ENCODE measurements around the gene UBE2E2. TPM values are rescaled to one million over a fixed set of nuclear protein-coding genes. Genes with fewer than 3 reads are reported as not detected.

The UBE2E2 gene
- total and polyA plus RNA-seq, 2 donors (not counting 1 experiment from before 2014, with no cell fraction given): 16.0 to 45.0 TPM

DNA sequence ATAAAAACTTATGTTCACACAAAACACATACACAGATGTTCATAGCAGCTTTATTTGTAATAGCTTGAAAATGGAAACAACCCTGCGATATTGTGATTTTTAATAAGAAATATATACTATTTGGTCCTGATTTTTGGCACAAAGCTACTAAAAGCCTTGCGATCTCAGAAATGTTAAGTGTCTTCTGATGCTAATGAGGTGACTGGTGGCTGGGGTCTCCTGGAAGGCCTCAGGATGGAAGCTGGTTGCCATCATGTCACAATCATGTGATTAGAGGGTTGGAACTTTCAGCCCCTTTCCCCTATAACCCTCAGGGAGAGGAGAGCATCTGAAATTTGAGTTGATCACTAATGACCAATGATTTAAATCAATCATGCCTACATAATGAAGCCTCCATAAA lies 324.2 kb downstream of the UBE2E2 start:
- no CpG with 5 or more reads among the region's 2 CpGs for WGBS (ENCODE audit: insufficient coverage)
- Mint-ChIP-seq H3K27ac (no peak overlapping the region), H3K4me3 (no peak overlapping the region), H3K27me3 (no peaks in the 10 kb centered on the region), H3K4me1 (peaks cover 39% of the 10 kb centered on the region), H3K9me3 (ENCODE audit: insufficient read depth) (no peaks in the 10 kb centered on the region)
- no peak overlapping the region for H3K27ac ChIP-seq (ENCODE audit: low read length in 2 of 2)
- H3K79me2 ChIP-seq (ENCODE audit: control insufficient read depth, insufficient read depth, low read length): peaks cover 8% of the 10 kb centered on the region
- no peaks in the 10 kb centered on the region for H3K27me3 ChIP-seq (replicated peaks in 1 of 4; ENCODE audit: control extremely low read depth in 1 of 4, control insufficient read depth in 3 of 4, insufficient read depth in 4 of 4, low read length in 3 of 4)
- ATAC-seq (ENCODE audit: low read depth): no peak
- no peaks in the 10 kb centered on the region for H3K9me3 ChIP-seq (ENCODE audit: control extremely low read depth in 1 of 3, control insufficient read depth in 2 of 3, insufficient read depth in 1 of 3, low read length in 2 of 3)
- intact Hi-C loops (cut with micrococcal nuclease): no loop called here
- ChIA-PET CTCF (no interaction called here), POLR2A (no interaction called here)
- H3K9ac ChIP-seq (ENCODE audit: low read length): no peak overlapping the region
- H2AFZ ChIP-seq (ENCODE audit: insufficient read depth, low read depth, low read length, poor library complexity, severe bottlenecking): no peak overlapping the region
- H3K4me2 ChIP-seq (replicated peaks; ENCODE audit: low read depth, low read length, poor library complexity, severe bottlenecking): no peak overlapping the region
- TF ChIP-seq EZH2 (IDR thresholded peaks at IDR 0.05; ENCODE audit: borderline replicate concordance, insufficient read depth, low read depth, low read length, poor library complexity, severe bottlenecking): no peak
- TF ChIP-seq, protein P1, sequence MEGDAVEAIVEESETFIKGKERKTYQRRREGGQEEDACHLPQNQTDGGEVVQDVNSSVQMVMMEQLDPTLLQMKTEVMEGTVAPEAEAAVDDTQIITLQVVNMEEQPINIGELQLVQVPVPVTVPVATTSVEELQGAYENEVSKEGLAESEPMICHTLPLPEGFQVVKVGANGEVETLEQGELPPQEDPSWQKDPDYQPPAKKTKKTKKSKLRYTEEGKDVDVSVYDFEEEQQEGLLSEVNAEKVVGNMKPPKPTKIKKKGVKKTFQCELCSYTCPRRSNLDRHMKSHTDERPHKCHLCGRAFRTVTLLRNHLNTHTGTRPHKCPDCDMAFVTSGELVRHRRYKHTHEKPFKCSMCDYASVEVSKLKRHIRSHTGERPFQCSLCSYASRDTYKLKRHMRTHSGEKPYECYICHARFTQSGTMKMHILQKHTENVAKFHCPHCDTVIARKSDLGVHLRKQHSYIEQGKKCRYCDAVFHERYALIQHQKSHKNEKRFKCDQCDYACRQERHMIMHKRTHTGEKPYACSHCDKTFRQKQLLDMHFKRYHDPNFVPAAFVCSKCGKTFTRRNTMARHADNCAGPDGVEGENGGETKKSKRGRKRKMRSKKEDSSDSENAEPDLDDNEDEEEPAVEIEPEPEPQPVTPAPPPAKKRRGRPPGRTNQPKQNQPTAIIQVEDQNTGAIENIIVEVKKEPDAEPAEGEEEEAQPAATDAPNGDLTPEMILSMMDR (IDR thresholded peaks at IDR 0.05): no peak
- H4K20me1 ChIP-seq (ENCODE audit: control insufficient read depth, insufficient read depth, low read length, poor library complexity, severe bottlenecking): no peaks in the 10 kb centered on the region
- peaks cover 6 to 17% of the 10 kb centered on the region in 2 donors for H3K4me1 ChIP-seq (ENCODE audit: control insufficient read depth in 2 of 2, insufficient read depth in 2 of 2, low read length in 2 of 2)
- no peaks in the 10 kb centered on the region for H3K36me3 ChIP-seq (replicated peaks in 1 of 2; ENCODE audit: control extremely low read depth in 1 of 2, control insufficient read depth in 1 of 2, extremely low read depth in 1 of 2, insufficient read depth in 2 of 2, low read length in 1 of 2)
- H3K4me3 ChIP-seq (ENCODE audit: control extremely low read depth in 1 of 5, extremely low read depth in 1 of 5, insufficient read depth in 1 of 5, low read depth in 2 of 5, low read length in 4 of 5): no peak overlapping the region
- no peak for DNase-seq

DNA sequence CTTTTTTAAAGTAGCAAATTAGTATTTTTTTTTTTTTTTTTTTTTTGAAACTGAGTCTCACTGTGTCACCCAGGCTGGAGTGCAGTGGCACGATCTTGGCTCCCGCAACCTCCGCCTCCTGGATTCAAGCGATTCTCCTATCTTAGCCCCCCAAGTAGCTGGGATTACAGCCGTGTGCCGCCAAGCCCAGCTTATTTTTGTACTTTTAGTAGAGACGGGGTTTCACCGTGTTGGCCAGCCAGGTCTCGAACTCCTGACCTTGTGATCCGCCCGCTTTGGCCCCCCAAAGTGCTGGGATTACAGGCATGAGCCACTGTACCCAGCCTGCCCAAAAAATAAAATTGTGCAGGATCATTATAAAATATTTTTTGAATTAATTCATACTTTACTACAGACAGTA lies 330.5 kb downstream of the UBE2E2 start:
- CTCF ChIA-PET: no interaction called here

More for the DNA sequence above, 330.5 kb downstream of the UBE2E2 start:
- H3K79me2 ChIP-seq (ENCODE audit: control insufficient read depth, insufficient read depth, low read length): peaks cover 5% of the 10 kb centered on the region
- H3K4me2 ChIP-seq (replicated peaks; ENCODE audit: low read depth, low read length, poor library complexity, severe bottlenecking): no peak overlapping the region
- H2AFZ ChIP-seq (ENCODE audit: insufficient read depth, low read depth, low read length, poor library complexity, severe bottlenecking): no peak overlapping the region
- intact Hi-C loops (cut with micrococcal nuclease): no loop called here
- H3K27me3 Mint-ChIP-seq: no peaks in the 10 kb centered on the region
- H3K4me1 Mint-ChIP-seq: peaks cover 19% of the 10 kb centered on the region
- H3K4me3 ChIP-seq (ENCODE audit: control extremely low read depth in 1 of 5, extremely low read depth in 1 of 5, insufficient read depth in 1 of 5, low read depth in 2 of 5, low read length in 4 of 5): no peak overlapping the region
- TF ChIP-seq EZH2 (IDR thresholded peaks at IDR 0.05; ENCODE audit: borderline replicate concordance, insufficient read depth, low read depth, low read length, poor library complexity, severe bottlenecking): no peak
- TF ChIP-seq, protein P1 (IDR thresholded peaks at IDR 0.05): no peak
- no peak overlapping the region for H3K9ac ChIP-seq (ENCODE audit: low read length)
- H3K27ac Mint-ChIP-seq: no peak overlapping the region
- no peak overlapping the region for H3K27ac ChIP-seq (ENCODE audit: low read length in 2 of 2)
- ATAC-seq (ENCODE audit: low read depth) (no peak), DNase-seq (no peak)
- no peaks in the 10 kb centered on the region for H3K27me3 ChIP-seq (replicated peaks in 1 of 4; ENCODE audit: control extremely low read depth in 1 of 4, control insufficient read depth in 3 of 4, insufficient read depth in 4 of 4, low read length in 3 of 4)
- no peaks in the 10 kb centered on the region for H3K9me3 Mint-ChIP-seq (ENCODE audit: insufficient read depth)
- POLR2A ChIA-PET: no interaction called here
- H4K20me1 ChIP-seq (ENCODE audit: control insufficient read depth, insufficient read depth, low read length, poor library complexity, severe bottlenecking): peaks cover 4% of the 10 kb centered on the region
- H3K4me1 ChIP-seq (ENCODE audit: control insufficient read depth in 2 of 2, insufficient read depth in 2 of 2, low read length in 2 of 2): peaks cover 6 to 11% of the 10 kb centered on the region in 2 donors
- no peak overlapping the region for H3K4me3 Mint-ChIP-seq
- H3K36me3 ChIP-seq (replicated peaks in 1 of 2; ENCODE audit: control extremely low read depth in 1 of 2, control insufficient read depth in 1 of 2, extremely low read depth in 1 of 2, insufficient read depth in 2 of 2, low read length in 1 of 2): peaks cover 0 to 2% of the 10 kb centered on the region in 2 experiments
- WGBS (ENCODE audit: insufficient coverage): 99% methylated on average over 10 of the region's 11 CpGs
- H3K9me3 ChIP-seq (ENCODE audit: control extremely low read depth in 1 of 3, control insufficient read depth in 2 of 3, insufficient read depth in 1 of 3, low read length in 2 of 3): no peaks in the 10 kb centered on the region

Measured in B cell (primary cell).